H1 (cell line): ENCODE data around the gene MCC. TPM values are rescaled to one million over a fixed set of nuclear protein-coding genes. Genes with fewer than 3 reads are reported as not detected.

ENCODE experiments used
- BRCA1 ChIP-seq: IDR thresholded peaks from 2 replicates; pipeline ENCODE4 v1.6.1; 2012; ENCODE audit warnings: low read depth, low read length, improper control_type of control experiment
- HDAC6 ChIP-seq: IDR thresholded peaks from one replicate; pipeline ENCODE4 v1.7.1; 2012; ENCODE audit warnings: low read depth, mild to moderate bottlenecking, inconsistent platforms, low read length, moderate library complexity
- SP4 ChIP-seq: IDR thresholded peaks from 2 replicates; pipeline ENCODE4 v1.6.1; 2012; ENCODE audit warnings: low read length, inconsistent platforms
- polyA plus RNA-seq, 7 experiments: library from polyadenylated mRNA; depleted of rRNA in 3 of 7; stranded (reverse) in 5 of 7; unstranded in 2 of 7; fragments of >200 nt in 5 of 7; fragments of 200-250 nt in 2 of 7; gene quantifications; 1 replicate in 5 of 7; 2 replicates in 1 of 7; 4 replicates in 1 of 7; pipeline versions ENCODE4 v1.2.1 to v1.2.3, GENCODE V29; 2011 to 2013; ENCODE audit warnings: missing spikeins in 2 of 7, mixed read lengths in 2 of 7
- total RNA-seq: library from RNA; stranded (reverse); fragmentation: NEBNext Ultra II Directional; extraction: Animal tissue kit (Norgen Biotek cat#: 25700); gene quantifications from 2 replicates; pipeline ENCODE4 v1.2.1, GENCODE V29; 2021
- TF ChIP-seq, protein P1 (sequence below): fragments of 300-600 bp; sonication (generic); IDR thresholded peaks from 2 replicates; pipeline ENCODE4 v1.7.1; 2012; ENCODE audit warnings: low read length, moderate library complexity, mild to moderate bottlenecking, inconsistent platforms; ENCODE audit not compliant: insufficient replicate concordance

The MCC gene
- total and polyA plus RNA-seq, 2 of the 8 experiments (the other 6 are each of a cell fraction or from before 2014, with no cell fraction given) = 2.6 to 18.3 TPM

DNA sequence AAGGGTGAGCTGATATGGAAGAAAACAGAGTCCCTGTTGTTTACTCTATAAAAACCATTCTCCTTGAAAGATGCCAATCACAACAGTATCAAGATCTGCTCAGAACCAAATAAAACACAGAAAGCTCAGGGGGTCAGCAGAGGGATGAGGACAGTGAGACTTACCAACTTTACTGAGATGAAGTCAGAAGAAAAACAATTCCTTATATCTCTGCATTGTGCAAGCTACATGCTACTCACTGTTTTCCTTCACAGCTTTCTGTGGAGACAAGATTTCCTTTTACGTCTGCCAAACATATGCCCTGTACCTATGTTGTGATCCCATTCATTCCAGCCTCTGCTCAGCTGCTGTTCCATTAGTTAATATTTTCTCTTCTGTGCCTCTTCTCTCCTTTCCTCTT, 239.0 kb downstream of the MCC start (continued):
- TF ChIP-seq, protein P1, sequence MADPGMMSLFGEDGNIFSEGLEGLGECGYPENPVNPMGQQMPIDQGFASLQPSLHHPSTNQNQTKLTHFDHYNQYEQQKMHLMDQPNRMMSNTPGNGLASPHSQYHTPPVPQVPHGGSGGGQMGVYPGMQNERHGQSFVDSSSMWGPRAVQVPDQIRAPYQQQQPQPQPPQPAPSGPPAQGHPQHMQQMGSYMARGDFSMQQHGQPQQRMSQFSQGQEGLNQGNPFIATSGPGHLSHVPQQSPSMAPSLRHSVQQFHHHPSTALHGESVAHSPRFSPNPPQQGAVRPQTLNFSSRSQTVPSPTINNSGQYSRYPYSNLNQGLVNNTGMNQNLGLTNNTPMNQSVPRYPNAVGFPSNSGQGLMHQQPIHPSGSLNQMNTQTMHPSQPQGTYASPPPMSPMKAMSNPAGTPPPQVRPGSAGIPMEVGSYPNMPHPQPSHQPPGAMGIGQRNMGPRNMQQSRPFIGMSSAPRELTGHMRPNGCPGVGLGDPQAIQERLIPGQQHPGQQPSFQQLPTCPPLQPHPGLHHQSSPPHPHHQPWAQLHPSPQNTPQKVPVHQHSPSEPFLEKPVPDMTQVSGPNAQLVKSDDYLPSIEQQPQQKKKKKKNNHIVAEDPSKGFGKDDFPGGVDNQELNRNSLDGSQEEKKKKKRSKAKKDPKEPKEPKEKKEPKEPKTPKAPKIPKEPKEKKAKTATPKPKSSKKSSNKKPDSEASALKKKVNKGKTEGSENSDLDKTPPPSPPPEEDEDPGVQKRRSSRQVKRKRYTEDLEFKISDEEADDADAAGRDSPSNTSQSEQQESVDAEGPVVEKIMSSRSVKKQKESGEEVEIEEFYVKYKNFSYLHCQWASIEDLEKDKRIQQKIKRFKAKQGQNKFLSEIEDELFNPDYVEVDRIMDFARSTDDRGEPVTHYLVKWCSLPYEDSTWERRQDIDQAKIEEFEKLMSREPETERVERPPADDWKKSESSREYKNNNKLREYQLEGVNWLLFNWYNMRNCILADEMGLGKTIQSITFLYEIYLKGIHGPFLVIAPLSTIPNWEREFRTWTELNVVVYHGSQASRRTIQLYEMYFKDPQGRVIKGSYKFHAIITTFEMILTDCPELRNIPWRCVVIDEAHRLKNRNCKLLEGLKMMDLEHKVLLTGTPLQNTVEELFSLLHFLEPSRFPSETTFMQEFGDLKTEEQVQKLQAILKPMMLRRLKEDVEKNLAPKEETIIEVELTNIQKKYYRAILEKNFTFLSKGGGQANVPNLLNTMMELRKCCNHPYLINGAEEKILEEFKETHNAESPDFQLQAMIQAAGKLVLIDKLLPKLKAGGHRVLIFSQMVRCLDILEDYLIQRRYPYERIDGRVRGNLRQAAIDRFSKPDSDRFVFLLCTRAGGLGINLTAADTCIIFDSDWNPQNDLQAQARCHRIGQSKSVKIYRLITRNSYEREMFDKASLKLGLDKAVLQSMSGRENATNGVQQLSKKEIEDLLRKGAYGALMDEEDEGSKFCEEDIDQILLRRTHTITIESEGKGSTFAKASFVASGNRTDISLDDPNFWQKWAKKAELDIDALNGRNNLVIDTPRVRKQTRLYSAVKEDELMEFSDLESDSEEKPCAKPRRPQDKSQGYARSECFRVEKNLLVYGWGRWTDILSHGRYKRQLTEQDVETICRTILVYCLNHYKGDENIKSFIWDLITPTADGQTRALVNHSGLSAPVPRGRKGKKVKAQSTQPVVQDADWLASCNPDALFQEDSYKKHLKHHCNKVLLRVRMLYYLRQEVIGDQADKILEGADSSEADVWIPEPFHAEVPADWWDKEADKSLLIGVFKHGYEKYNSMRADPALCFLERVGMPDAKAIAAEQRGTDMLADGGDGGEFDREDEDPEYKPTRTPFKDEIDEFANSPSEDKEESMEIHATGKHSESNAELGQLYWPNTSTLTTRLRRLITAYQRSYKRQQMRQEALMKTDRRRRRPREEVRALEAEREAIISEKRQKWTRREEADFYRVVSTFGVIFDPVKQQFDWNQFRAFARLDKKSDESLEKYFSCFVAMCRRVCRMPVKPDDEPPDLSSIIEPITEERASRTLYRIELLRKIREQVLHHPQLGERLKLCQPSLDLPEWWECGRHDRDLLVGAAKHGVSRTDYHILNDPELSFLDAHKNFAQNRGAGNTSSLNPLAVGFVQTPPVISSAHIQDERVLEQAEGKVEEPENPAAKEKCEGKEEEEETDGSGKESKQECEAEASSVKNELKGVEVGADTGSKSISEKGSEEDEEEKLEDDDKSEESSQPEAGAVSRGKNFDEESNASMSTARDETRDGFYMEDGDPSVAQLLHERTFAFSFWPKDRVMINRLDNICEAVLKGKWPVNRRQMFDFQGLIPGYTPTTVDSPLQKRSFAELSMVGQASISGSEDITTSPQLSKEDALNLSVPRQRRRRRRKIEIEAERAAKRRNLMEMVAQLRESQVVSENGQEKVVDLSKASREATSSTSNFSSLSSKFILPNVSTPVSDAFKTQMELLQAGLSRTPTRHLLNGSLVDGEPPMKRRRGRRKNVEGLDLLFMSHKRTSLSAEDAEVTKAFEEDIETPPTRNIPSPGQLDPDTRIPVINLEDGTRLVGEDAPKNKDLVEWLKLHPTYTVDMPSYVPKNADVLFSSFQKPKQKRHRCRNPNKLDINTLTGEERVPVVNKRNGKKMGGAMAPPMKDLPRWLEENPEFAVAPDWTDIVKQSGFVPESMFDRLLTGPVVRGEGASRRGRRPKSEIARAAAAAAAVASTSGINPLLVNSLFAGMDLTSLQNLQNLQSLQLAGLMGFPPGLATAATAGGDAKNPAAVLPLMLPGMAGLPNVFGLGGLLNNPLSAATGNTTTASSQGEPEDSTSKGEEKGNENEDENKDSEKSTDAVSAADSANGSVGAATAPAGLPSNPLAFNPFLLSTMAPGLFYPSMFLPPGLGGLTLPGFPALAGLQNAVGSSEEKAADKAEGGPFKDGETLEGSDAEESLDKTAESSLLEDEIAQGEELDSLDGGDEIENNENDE = no peak
- TF ChIP-seq SP4 = no peak
- no peak for TF ChIP-seq BRCA1
- no peak for TF ChIP-seq HDAC6
